22Rv1 (cell line): Measurements from ENCODE around the gene TPST2.

Experiments
- ZFX ChIP-seq: fragments of 450-650 bp; IDR thresholded peaks from 2 replicates; pipeline ENCODE4 v1.6.1; 2017; ENCODE audit warnings: antibody characterized with exemption, borderline replicate concordance
- TF ChIP-seq, protein P1 (sequence below): fragments of 450-650 bp; IDR thresholded peaks from 2 replicates; pipeline ENCODE4 v1.5.1; 2017; ENCODE audit warnings: mild to moderate bottlenecking

DNA sequence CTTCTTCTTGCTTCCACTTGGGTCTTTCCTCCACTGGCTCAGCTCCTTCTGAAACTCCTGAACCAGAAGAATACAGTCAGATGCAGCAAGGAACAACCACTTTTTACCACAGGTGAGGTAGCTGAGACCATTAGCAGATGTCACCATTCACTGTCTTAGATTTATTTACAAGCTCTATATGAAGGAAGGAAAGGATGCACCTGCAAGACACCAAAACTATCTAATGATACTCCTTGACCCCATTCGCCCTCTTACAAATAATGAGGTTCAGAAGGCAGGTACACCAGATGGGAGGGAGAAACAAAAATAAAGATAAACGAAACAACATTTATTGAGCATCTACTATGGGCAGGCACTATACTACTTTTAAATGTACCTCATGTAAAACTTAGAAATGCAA lies 87.9 kb downstream of the TPST2 start:
- TF ChIP-seq, protein P1, sequence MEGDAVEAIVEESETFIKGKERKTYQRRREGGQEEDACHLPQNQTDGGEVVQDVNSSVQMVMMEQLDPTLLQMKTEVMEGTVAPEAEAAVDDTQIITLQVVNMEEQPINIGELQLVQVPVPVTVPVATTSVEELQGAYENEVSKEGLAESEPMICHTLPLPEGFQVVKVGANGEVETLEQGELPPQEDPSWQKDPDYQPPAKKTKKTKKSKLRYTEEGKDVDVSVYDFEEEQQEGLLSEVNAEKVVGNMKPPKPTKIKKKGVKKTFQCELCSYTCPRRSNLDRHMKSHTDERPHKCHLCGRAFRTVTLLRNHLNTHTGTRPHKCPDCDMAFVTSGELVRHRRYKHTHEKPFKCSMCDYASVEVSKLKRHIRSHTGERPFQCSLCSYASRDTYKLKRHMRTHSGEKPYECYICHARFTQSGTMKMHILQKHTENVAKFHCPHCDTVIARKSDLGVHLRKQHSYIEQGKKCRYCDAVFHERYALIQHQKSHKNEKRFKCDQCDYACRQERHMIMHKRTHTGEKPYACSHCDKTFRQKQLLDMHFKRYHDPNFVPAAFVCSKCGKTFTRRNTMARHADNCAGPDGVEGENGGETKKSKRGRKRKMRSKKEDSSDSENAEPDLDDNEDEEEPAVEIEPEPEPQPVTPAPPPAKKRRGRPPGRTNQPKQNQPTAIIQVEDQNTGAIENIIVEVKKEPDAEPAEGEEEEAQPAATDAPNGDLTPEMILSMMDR, result no peak
- TF ChIP-seq ZFX, result no peak
